HL-60/S4 treated with retinoic acid at 250 ng/mL for 4 days and 3 days (cell line): Measurements from ENCODE around the gene STK10.

ENCODE experiments used
- in situ Hi-C: fragments of 300-500 bp; cut with MboI; formaldehyde crosslinking; loops from 2 replicates; pipeline ENCODE4 v1.7.0; 2022; ENCODE audit warnings: low sequenced_read_pairs

Gene STK10

GRCh38 chr5:172189693-172190296 lies 1.8 kb upstream of the STK10 start:
- in situ Hi-C loops, result no loop called here

- in situ Hi-C loops, result no loop called here
These were observed 1.1 kb upstream of the STK10 start for GRCh38 chr5:172188893-172189692.

GRCh38 chr5:172187118-172188032 lies 649 bp downstream of the STK10 start:
- in situ Hi-C loops, result no loop called here

GRCh38 chr5:172186114-172186695 lies 1.8 kb downstream of the STK10 start:
- in situ Hi-C loops, result no loop called here

GRCh38 chr5:172185096-172185461 lies 2.9 kb downstream of the STK10 start:
- in situ Hi-C loops, result no loop called here

GRCh38 chr5:172183881-172184280 lies 4.1 kb downstream of the STK10 start:
- in situ Hi-C loops, result no loop called here

- in situ Hi-C loops, result no loop called here
These were observed 5.7 kb downstream of the STK10 start for GRCh38 chr5:172182291-172182690.

- in situ Hi-C loops, result no loop called here
These were observed 7.1 kb downstream of the STK10 start for GRCh38 chr5:172180936-172181335.

- in situ Hi-C loops, result loop anchor here (5.0 kb wide), 1 partner anchor 67 kb away; no protein-coding TSS in a partner anchor
These were observed 8.7 kb downstream of the STK10 start for GRCh38 chr5:172178991-172179989.

GRCh38 chr5:172178301-172178987 lies 9.6 kb downstream of the STK10 start:
- in situ Hi-C loops, result loop anchor here (5.0 kb wide), 1 partner anchor 66 kb away; no protein-coding TSS in a partner anchor

- in situ Hi-C loops, result loop anchor here (5.0 kb wide), 1 partner anchor 65 kb away; no protein-coding TSS in a partner anchor
These were observed 10.8 kb downstream of the STK10 start for GRCh38 chr5:172177176-172177575.

GRCh38 chr5:172175263-172175719 lies 12.7 kb downstream of the STK10 start:
- in situ Hi-C loops, result loop anchor here (5.0 kb wide), 1 partner anchor 63 kb away; no protein-coding TSS in a partner anchor

GRCh38 chr5:172173564-172174153 lies 14.4 kb downstream of the STK10 start:
- in situ Hi-C loops, result no loop called here

GRCh38 chr5:172172912-172173563 lies 15.0 kb downstream of the STK10 start:
- in situ Hi-C loops, result no loop called here

- in situ Hi-C loops, result no loop called here
These were observed 16.9 kb downstream of the STK10 start for GRCh38 chr5:172171118-172171517.

GRCh38 chr5:172170251-172170701 lies 17.7 kb downstream of the STK10 start:
- in situ Hi-C loops, result no loop called here

- in situ Hi-C loops, result no loop called here
These were observed 18.8 kb downstream of the STK10 start for GRCh38 chr5:172169216-172169615.

GRCh38 chr5:172168311-172168710 lies 19.7 kb downstream of the STK10 start:
- in situ Hi-C loops, result no loop called here
